Cerebellar cortex (tissue), 1 donor: ENCODE measurements around the gene SEMA4D.

ENCODE experiments used
- DNase-seq: peaks from one replicate; pipeline ENCODE4 v3.0.0-alpha.2; 2015; ENCODE audit warnings: low spot score

SEMA4D gene

DNA sequence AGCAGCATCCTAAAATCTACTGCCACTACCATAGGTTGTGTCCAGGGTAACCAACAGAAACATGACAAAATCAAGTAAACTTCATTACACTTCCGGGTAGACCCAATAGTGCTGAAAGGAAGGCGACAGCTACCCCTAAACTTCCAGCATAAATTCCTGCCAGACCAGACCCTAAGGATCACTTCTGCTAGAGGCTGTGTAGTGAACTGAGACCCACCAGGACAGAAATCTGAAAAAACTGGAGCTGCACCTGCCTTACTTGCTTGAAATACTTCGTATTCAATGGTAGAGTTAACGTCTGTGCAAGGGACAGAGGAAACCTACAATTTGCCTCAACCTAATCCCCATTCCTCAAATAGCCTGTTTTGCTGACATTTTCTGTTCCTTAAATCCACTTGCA is 180.6 kb downstream of the SEMA4D start:
- DNase-seq = peak; percentile 52

DNA sequence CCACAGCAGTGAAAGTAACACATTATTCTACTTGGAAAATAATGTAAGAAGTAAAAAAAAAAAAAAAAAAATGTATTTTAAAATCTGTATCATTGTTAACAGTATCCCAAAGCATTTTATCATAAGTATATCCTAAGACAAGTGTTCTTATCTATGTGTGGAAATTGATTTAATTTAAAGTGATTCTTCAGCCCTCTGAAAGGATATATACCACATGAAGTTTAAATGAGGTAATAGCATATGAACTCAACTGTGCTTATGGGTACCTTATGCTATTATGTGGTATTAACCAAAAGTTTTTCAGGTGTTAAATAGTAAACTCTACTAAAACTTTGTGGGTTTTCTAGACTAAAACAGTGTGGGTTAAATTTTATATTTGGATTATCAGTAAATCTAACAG is 182.4 kb downstream of the SEMA4D start:
- DNase-seq = no peak

DNA sequence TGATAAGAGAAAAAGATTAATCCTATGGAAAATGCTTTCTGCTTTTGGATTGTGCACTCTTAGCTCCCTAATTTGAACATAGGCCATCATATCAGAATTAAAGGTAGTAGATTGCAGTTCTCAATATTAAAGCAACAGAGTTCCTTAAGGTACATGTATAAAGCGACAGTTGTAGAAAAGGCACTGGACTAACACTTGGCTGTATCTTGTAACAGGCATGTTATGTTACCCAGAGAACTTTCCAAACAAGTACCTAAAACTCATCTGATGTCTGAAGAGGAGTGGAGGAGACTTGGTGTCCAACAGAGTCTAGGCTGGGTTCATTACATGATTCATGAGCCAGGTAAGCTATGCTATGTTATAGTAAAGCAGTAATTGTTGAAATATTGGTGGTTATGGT is 183.0 kb downstream of the SEMA4D start:
- DNase-seq = no peak

DNA sequence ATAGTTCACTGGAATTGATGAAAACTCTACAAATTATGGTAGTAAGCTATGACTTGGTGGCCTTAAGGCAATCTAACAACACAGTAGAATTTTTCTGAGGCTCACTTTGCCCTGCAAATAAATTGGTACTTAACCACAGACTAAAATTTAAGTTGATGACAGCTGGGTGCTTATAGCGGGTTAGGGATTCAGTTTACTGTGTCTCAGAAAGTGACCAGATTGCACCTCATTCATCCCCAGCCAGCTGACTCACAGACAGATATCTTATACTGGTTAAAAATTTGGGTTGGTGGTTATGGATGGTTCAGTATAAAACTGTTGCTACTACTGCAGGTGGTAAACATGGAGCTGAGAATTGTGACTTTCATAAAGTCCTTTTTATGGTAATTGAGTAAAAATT is 184.1 kb downstream of the SEMA4D start:
- no peak for DNase-seq

DNA sequence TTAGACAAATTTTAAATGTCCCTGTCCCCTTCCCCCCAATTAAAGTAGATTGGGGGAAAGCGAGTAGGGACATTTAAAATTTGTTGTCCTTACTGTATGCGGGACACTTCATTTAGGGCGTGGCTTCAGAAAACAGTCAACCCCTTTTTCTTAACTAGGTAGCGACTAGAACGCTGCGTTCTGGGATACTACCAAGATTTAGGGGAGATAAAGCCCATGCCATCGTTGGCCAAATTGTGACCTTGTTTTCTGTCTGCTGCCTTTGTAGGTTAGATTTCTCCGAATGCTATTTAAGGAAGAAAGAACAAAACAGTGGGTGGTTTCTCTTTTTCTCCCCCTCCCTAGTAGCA is 185.7 kb downstream of the SEMA4D start:
- no peak for DNase-seq

DNA sequence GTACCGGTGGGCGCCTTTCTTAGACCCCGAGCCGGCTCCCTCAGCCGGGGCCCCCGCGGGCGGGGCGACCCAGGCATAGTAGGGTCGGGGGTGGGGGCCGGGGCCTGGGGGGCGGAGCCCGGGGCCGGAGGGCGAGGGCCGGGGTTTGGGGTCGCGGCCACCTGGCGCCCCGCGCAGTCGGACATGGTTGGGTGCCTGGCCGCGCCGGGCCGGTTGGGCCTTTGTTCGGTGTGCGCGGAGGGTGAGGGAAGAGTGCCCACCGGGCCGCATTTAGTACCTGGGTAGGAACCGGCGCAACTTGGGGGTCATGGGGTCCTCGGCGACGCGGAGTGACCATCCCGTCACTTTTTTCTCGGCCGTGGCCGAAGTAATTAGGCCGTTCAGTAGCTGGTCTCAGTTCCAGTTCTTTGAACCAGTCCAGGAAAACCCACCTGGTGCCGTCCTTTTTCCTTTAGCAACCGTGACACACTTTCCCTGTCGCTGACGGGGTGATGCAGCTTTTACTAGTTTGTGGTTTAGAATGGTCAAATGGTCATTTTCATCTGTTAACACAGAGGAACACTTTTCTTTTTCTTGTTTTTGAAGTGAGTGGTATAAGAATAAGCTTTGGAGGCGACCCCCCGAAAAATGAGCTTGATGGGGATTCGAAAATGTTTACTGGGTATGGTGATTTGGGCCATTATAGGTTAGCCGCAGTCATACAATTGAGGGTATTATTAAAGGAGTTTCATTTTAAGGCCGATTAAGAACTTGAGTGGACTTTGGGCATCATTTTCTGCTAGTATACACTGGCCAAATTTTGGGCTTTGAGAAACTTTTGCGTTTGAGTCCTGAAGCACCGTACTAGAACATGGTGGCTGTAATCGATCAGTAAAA is 186.3 kb downstream of the SEMA4D start:
- DNase-seq = no peak
